NCI-H1092 (cell line): ENCODE measurements around the gene CNN2.

Experiments
- DNase-seq: peaks from one replicate; lab custom pipeline; 2025; lab: John Stamatoyannopoulos, UW

CNN2 gene

GRCh38 chr19:1081301-1082164 lies 55.1 kb downstream of the CNN2 start:
- DNase-seq = no peak

GRCh38 chr19:1082165-1082927 lies 55.9 kb downstream of the CNN2 start:
- no peak for DNase-seq

- DNase-seq = no peak
These were observed 56.8 kb downstream of the CNN2 start for GRCh38 chr19:1082928-1083816.

- no peak for DNase-seq
These were observed 57.8 kb downstream of the CNN2 start for GRCh38 chr19:1084024-1084868.

GRCh38 chr19:1085053-1085658 lies 58.7 kb downstream of the CNN2 start:
- DNase-seq = no peak

- DNase-seq = no peak
These were observed 59.5 kb downstream of the CNN2 start for GRCh38 chr19:1085676-1086442.

GRCh38 chr19:1086613-1087012 lies 60.2 kb downstream of the CNN2 start:
- DNase-seq = no peak

- DNase-seq = no peak
These were observed 61.5 kb downstream of the CNN2 start for GRCh38 chr19:1087813-1088415.

GRCh38 chr19:1088416-1089010 lies 62.1 kb downstream of the CNN2 start:
- no peak for DNase-seq
